GM19043 (cell line): ENCODE results near the gene LUM.

Experiments used
- ATAC-seq: cut with Tn5 transposase; IDR thresholded peaks from one replicate; pipeline ENCODE4 v1.9.1; 2021; ENCODE audit warnings: low read depth; ENCODE audit not compliant: unreplicated experiment

LUM gene

GRCh38 chr12:91078501-91078900, 32.8 kb downstream of the LUM start:
- no peak for ATAC-seq

- ATAC-seq = no peak
Measured at GRCh38 chr12:91077228-91077954, 33.9 kb downstream of the LUM start.

- no peak for ATAC-seq
Measured at GRCh38 chr12:91074851-91075250, 36.4 kb downstream of the LUM start.

DNA sequence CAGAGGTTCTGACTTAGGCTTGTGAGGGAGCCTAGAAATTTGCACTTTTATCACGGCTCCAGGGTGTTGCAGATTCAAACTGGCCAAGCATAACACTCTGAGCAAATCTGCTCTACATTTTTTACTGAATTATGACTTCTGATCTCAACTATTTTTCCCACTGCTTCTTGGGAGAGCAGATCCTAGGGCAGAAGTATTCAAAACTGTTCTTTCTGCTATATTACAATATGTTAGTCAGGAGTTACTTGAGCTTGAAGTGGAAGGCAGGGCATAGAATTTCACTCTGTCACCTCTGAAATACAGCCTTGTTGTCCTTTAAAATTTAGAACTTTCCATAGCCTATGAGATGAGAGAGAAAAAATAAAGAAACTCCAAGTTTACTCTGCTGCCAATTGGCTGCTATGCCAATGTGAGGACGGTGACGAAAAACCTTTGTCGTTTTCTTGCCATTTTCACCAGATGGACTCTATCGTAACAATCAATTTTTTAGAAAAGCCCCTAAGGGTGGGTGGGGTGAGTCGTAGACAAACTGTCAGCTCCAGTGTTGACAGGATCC, 37.1 kb downstream of the LUM start:
- no peak for ATAC-seq

DNA sequence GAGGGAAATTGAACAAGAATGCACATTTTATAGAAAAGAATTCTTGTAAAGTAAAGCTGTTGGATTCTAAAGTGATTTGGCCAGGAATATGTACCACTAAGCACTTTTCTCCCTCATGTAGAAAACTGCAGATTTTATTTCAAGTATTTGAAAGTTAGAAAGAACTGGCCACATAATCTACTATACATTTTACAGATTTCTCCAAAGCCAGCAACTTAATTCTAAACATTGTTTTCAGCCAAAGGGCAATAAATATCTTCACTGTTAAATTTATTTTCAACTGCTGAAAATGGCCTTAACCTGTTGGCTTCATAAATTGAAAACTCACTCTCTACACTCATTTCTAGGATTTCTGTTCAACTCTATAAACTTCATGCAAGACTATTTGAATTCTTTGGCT, 37.9 kb downstream of the LUM start:
- no peak for ATAC-seq

DNA sequence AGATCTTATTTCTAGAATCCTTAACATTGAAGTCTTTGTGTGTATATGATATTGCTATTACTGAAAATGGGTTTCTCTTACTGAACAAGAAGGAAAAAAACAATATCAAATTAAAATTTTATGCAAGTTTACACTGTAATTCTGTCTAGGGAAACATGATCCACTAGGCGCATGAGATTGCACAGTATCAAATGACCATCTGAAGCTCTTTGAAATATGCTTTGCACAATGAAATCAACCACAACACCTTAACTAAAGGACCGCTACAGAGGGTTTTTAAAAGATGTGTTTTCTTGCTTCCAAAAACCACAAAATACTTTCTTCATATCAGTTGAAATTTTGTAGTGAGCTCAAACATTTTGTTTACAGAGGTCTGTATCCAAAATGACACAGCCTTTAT, 38.4 kb downstream of the LUM start:
- no peak for ATAC-seq

DNA sequence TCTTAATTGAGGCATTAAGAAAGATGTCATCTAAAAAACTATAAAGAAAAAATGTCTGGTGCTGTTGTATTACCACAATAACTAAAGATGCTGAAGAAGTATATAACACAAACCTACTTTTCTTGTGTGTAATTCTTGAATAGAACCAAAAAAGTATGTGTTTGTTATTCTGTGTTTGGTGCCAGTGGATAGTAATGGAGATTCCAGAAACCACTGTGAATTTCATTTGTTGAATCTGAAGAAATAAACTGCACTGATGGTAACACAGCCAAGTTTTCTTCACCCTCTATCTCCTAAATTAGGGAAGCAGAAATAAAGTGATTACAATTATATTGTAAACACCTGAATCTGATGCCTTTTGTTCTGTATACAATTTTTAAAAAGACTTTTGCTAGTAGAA, 40.4 kb downstream of the LUM start:
- ATAC-seq = no peak

GRCh38 chr12:91065396-91065795, 45.9 kb downstream of the LUM start:
- ATAC-seq = no peak

- no peak for ATAC-seq
Measured at GRCh38 chr12:91064640-91065039, 46.7 kb downstream of the LUM start.

- no peak for ATAC-seq
Measured at GRCh38 chr12:91061091-91061490, 50.2 kb downstream of the LUM start.

GRCh38 chr12:91059211-91059610, 52.1 kb downstream of the LUM start:
- ATAC-seq = no peak

DNA sequence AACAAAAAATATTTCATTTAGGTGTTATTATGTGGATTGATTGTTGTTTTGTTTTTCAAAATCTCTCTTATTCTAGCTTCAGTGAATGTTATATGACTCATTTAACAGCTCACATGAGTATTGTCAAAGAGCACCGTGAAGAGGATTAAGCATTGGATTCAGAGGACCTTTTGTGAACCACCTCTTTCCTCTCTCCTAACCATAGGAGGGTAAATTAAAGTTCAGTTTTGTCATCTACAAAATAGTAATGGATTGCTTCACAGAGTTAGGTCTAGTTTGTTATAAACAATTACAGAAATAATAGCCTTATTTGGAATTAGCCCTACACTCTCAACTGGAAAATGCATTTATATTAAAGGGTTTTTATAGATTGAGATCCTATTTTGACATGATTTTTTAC, 52.5 kb downstream of the LUM start:
- ATAC-seq = no peak

- ATAC-seq = no peak
Measured at GRCh38 chr12:91057368-91058165, 53.7 kb downstream of the LUM start, which contains the start of gene KERA. TSS of gene KERA (minus strand) at chr12:91058024. CDS start at chr12:91056281, 1,743 bp downstream.

DNA sequence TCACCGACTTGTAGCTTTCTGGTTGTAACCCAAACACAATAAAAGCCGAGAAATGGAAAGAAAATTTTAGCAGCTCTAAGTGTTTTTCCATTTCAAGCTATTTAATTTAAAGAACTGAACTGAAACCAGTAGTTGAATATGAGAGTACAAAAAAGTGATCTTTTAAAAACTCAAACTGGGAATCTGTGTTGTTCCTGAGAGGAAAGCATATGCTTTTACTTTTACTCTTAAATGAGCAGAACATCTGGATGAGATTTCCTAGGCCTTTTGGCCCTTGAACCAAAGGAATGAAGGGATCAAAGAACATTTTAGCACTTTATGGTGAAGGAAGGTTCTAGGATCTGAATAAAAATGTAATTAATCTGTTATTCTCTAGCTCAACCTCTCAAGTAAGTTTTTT, 54.8 kb downstream of the LUM start:
- ATAC-seq = no peak

DNA sequence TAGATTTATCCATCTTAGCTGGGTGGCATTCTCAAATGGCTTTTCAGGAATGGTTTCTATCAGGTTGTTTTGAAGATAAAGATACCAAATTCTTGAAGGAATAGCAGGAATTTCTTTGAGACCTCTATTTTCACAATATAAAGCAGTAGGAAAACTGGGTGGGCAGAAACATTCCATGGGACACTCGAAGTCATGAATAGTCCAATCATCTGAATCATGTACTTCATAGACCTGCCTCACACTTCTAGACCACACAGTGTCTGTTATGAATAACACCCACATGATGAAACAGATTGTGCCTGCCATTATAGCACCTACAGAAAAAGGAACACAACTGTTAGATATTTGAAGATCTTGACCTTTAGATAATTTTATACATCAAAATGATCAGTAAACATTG, 55.3 kb downstream of the LUM start:
- no peak for ATAC-seq

DNA sequence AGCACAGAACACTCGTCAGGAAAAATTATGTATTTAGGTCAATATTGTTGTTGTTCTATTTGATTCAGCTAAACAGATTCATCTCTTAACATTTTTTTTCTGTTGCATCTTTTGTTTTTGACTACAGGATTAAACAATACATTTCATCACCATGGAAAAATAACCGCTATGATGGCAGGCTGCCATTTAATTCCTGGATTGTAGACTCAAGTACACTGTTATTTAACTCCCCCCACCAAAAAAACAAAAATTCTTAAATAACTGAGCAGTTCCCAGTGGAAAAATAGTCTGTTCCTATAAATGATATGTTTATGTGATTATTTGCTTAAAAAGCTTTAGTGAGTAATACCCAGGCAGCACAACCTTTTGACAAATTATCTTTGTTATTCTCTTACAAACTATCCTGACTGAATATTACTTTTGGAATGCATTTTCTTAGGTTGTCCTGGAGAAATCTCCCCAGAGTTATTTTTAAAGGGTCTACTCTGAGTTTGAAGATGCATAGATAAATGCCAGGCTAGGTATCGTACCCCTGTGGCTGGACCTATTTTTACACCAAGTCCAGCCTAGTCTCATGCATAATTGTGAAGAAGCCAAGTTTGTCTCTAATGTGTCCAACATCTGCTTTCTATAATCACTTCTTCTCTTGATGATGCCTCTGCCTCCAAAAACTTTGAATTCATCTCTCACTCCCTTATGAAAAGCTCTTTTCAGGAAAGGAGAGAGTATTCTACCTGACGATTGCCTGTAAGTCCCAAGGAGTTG, 57.2 kb downstream of the LUM start:
- no peak for ATAC-seq
